Measurements from ENCODE around the gene DYNC1H1.

DYNC1H1 gene

GRCh38 chr14:101992708-101993107 lies 28.3 kb downstream of the DYNC1H1 start:
- no peak for DNase-seq (ENCODE audit: low read depth in 2 of 2)

- no peak for DNase-seq (ENCODE audit: low read depth in 2 of 2)
Observed at GRCh38 chr14:101997429-101998336, 33.3 kb downstream of the DYNC1H1 start.

GRCh38 chr14:102000902-102001301 lies 36.5 kb downstream of the DYNC1H1 start:
- DNase-seq (ENCODE audit: low read depth in 2 of 2) = no peak

- no peak for DNase-seq (ENCODE audit: low read depth in 2 of 2)
Observed at GRCh38 chr14:102005336-102005735, 41.0 kb downstream of the DYNC1H1 start.

GRCh38 chr14:102007916-102008418 lies 43.6 kb downstream of the DYNC1H1 start:
- DNase-seq (ENCODE audit: low read depth in 2 of 2) = no peak

GRCh38 chr14:102008891-102009290 lies 44.5 kb downstream of the DYNC1H1 start:
- no peak for DNase-seq (ENCODE audit: low read depth in 2 of 2)

- no peak for DNase-seq (ENCODE audit: low read depth in 2 of 2)
Observed at GRCh38 chr14:102011631-102012030, 47.3 kb downstream of the DYNC1H1 start.

- DNase-seq (ENCODE audit: low read depth in 2 of 2) = no peak
Observed at GRCh38 chr14:102012336-102012735, 48.0 kb downstream of the DYNC1H1 start.

GRCh38 chr14:102013669-102014200 lies 49.4 kb downstream of the DYNC1H1 start:
- no peak for DNase-seq (ENCODE audit: low read depth in 2 of 2)

- DNase-seq (ENCODE audit: low read depth in 2 of 2) = no peak
Observed at GRCh38 chr14:102015045-102015685, 50.8 kb downstream of the DYNC1H1 start.

- no peak for DNase-seq (ENCODE audit: low read depth in 2 of 2)
Observed at GRCh38 chr14:102015771-102016170, 51.4 kb downstream of the DYNC1H1 start.

- DNase-seq (ENCODE audit: low read depth in 2 of 2) = no peak
Observed at GRCh38 chr14:102016420-102017090, 52.2 kb downstream of the DYNC1H1 start.

- DNase-seq (ENCODE audit: low read depth in 2 of 2) = no peak
Observed at GRCh38 chr14:102018251-102018650, 53.9 kb downstream of the DYNC1H1 start.

GRCh38 chr14:102019006-102019540 lies 54.7 kb downstream of the DYNC1H1 start:
- no peak for DNase-seq (ENCODE audit: low read depth in 2 of 2)

- no peak for DNase-seq (ENCODE audit: low read depth in 2 of 2)
Observed at GRCh38 chr14:102020058-102020971, 55.9 kb downstream of the DYNC1H1 start.

- no peak for DNase-seq (ENCODE audit: low read depth in 2 of 2)
Observed at GRCh38 chr14:102026934-102027333, 62.6 kb downstream of the DYNC1H1 start.

GRCh38 chr14:102027951-102028350 lies 63.6 kb downstream of the DYNC1H1 start:
- no peak for DNase-seq (ENCODE audit: low read depth in 2 of 2)

- DNase-seq (ENCODE audit: low read depth in 2 of 2) = no peak
Observed at GRCh38 chr14:102028733-102029132, 64.4 kb downstream of the DYNC1H1 start.

GRCh38 chr14:102029956-102030355 lies 65.6 kb downstream of the DYNC1H1 start:
- no peak for DNase-seq (ENCODE audit: low read depth in 2 of 2)

GRCh38 chr14:102033241-102033640 lies 68.9 kb downstream of the DYNC1H1 start:
- DNase-seq (ENCODE audit: low read depth in 2 of 2) = no peak

GRCh38 chr14:102034301-102034700 lies 69.9 kb downstream of the DYNC1H1 start:
- DNase-seq (ENCODE audit: low read depth in 2 of 2) = no peak

Measured in stimulated activated CD8-positive, alpha-beta memory T cell treated with anti-CD3 and anti-CD28 coated beads, Interleukin-15, amount 100 ng/mL, for 4 hours (primary cell).